NB4 (cell line): ENCODE measurements around the gene USF2.
A peak's percentile ranks its signal among the peaks of the same experiment; 100 is the strongest.

Source experiments
- DNase-seq: peaks from one replicate; pipeline ENCODE4 v3.0.0; 2010; ENCODE audit warnings: low read depth
- H3K4me3 ChIP-seq: one replicate; pipeline ENCODE4 v1.5.1; 2011; ENCODE audit warnings: mild to moderate bottlenecking, low read depth, low read length, moderate library complexity
- MYC ChIP-seq: IDR thresholded peaks from 2 replicates; pipeline ENCODE4 v1.6.1; 2011; ENCODE audit warnings: low read depth, low read length
- POLR2A ChIP-seq: IDR thresholded peaks from 2 replicates; pipeline ENCODE4 v1.6.1; 2011; ENCODE audit warnings: mild to moderate bottlenecking; ENCODE audit not compliant: insufficient read length; ENCODE audit errors: extremely low read depth
- TF ChIP-seq, protein P1 (sequence below): IDR thresholded peaks from one replicate; pipeline ENCODE4 v1.5.1; 2012; ENCODE audit warnings: low read depth, low read length
- TF ChIP-seq, protein P2 (sequence below): IDR thresholded peaks from 2 replicates; pipeline ENCODE4 v1.6.1; 2011; ENCODE audit warnings: low read depth, low read length

The USF2 gene

DNA sequence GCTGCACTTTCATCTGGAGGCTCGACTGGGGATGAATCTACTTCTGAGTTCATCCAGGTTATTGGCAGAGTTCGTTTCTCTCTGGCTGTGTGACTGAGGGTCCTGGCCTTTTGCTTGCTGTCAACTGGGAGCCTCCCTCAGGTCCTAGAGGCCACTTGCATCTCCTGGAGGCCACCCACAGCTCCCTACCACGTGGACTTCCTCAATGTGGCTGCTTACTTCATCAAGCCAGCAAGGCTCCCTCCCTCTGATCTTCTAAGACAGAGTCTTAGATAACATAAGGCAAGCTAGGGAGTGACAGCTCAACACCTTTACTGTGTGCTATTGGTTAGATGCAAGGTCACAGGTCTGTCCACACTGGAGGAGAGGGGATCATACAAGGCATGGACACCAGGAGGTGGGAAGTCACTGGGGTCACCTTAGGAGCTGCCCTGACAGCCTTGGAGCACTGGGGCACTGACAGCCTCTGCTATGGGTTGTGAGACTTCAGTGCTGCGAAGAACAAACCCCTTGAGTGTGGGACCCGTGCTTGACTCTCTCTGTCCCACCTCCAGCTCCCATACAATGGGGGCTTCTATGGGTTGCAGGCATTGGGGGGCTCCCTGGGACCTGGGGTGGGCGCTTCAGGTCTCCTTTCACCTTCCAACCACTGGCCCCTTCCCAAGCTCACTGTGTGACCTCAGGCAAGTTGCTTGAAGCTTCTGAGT lies 45.5 kb upstream of the USF2 start:
- TF ChIP-seq MYC (no peak), POLR2A (no peak)
- TF ChIP-seq, protein P1, sequence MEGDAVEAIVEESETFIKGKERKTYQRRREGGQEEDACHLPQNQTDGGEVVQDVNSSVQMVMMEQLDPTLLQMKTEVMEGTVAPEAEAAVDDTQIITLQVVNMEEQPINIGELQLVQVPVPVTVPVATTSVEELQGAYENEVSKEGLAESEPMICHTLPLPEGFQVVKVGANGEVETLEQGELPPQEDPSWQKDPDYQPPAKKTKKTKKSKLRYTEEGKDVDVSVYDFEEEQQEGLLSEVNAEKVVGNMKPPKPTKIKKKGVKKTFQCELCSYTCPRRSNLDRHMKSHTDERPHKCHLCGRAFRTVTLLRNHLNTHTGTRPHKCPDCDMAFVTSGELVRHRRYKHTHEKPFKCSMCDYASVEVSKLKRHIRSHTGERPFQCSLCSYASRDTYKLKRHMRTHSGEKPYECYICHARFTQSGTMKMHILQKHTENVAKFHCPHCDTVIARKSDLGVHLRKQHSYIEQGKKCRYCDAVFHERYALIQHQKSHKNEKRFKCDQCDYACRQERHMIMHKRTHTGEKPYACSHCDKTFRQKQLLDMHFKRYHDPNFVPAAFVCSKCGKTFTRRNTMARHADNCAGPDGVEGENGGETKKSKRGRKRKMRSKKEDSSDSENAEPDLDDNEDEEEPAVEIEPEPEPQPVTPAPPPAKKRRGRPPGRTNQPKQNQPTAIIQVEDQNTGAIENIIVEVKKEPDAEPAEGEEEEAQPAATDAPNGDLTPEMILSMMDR: no peak
- TF ChIP-seq, protein P2, sequence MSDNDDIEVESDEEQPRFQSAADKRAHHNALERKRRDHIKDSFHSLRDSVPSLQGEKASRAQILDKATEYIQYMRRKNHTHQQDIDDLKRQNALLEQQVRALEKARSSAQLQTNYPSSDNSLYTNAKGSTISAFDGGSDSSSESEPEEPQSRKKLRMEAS: peak; percentile 83
- H3K4me3 ChIP-seq: no peak overlapping the region
- peak; percentile 34 for DNase-seq

DNA sequence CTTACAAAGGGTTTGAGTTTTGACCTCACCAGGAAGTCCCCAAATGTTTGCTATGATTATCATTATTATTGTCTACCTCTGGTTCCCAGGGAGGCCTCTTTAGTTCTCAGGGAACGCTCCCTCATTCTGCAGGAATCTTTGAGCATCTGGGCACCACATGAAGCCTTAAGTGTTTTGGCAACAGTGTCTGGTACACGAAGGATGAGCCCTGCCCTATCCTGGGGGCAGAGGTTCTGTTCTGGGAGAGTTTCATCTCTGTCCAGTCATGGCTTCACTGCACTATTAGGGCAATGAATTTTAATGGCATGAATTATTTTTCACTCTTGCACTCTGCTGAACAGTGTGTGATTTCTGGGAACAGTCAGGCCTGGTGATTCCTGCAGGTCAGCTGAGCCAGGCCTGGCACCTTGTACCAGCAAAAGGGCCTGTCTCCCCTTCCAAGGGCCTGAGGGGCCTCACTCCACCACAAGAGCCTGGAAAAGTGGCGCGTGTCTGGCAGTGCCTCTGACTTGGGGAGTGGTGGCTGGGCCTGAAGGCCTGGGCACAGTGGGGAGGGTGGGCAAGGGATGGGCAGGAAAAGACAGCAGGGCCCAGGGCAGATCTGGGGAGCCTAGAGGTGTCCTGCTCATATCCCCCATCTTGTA lies 44.8 kb upstream of the USF2 start:
- DNase-seq: no peak
- TF ChIP-seq, protein P1: no peak
- TF ChIP-seq, protein P2: no peak
- TF ChIP-seq POLR2A: no peak
- TF ChIP-seq MYC: no peak
- no peak overlapping the region for H3K4me3 ChIP-seq

DNA sequence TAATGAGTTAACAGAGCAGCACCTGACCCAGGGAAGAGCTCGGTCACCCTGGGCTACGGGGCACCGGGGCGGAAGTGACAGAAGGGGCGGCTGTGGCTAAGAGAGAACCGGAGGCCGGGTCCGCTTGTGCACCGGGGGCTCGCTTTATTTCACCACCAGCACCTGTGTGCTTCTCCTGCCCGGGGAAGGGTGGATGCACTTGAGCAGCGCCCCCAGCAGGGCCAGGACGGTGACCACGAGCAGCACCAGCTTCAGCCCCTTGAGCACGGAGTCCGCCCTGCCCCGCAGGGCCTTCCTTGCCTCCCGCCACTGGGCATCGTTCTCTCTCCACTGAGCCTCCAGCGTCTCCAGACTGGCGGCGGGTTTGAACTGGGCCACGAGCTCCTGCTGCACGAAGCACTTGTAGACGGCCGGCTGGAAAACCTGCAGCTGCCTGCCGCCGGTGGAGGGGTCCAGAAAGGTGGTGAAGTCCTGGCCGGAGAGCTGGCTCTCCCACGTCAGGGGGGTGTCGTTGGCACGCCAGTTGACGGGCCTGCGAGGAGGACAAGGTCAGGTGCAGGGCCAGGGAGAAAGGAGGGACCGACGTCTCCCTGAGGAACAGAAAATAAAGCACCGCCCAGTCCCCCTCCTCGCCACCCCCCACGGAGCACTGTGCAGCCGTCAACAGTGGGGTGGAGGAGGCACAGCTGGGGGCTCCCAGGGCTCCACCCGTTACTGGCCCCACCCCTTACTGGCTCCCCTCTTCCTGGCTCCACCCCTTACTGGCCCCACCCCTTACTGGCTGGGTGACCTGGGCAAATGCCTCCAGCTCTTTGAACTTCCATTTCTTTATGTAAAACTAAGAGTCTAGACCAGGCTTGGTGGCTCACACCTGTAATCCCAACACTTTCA lies 43.8 kb upstream of the USF2 start:
- TF ChIP-seq, protein P2: no peak
- TF ChIP-seq, protein P1: no peak
- TF ChIP-seq MYC (no peak), POLR2A (no peak)
- no peak for DNase-seq
- H3K4me3 ChIP-seq: no peak overlapping the region

DNA sequence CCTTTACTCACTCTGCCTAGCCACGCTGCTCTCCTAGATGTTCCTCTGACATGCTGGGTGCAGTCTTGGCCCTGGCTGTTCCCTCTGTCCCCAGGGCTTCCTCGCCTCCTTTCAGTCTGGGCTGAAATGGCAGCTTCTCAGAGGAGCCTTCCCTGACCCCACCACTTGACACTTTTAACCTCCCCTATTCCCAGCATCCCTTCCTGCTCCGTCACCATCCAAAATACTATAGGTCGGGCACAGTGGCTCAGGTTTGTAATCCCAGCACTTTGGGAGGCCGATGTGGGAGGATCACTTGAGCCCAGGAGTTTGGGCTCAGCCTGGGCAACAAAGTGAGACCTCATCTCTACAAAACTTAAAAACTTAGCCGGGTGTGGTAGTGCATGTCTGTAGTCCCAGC lies 42.8 kb upstream of the USF2 start:
- DNase-seq: no peak
- H3K4me3 ChIP-seq: no peak overlapping the region

DNA sequence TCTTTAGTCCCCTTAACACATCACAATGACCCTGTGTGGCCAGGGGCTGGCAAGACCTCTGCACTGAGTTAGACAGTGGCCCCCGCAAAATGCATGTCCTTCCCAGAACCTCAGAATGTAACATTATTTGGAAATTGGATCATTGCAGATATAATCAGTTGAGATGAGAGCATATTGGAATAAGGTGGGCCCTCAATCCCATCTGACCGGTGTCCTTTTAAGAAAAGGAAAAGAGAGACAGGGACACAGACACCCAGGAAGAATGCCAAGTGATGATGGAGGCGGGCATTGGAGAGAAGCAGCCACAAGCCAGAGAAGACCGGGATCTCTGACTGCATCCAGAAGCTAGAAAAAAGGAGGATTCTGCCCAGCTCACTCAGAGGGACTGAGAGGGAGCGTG lies 42.0 kb upstream of the USF2 start:
- no peak overlapping the region for H3K4me3 ChIP-seq
- DNase-seq: no peak
- TF ChIP-seq POLR2A: no peak
- no peak for TF ChIP-seq MYC
- TF ChIP-seq, protein P2: no peak
- TF ChIP-seq, protein P1: no peak

More for the DNA sequence above, 42.8 kb upstream of the USF2 start:
- TF ChIP-seq MYC: no peak
- TF ChIP-seq POLR2A: no peak
- TF ChIP-seq, protein P2: no peak
- TF ChIP-seq, protein P1: no peak
